ENCODE data around the gene TAGLN3. TPM values are rescaled to one million over a fixed set of nuclear protein-coding genes. Genes with fewer than 3 reads are reported as not detected.
A peak's percentile ranks its signal among the peaks of the same experiment; 100 is the strongest.

Gene TAGLN3
- total RNA-seq, 3 donors from 2014 or later (not counting 1 experiment from before 2014, with no cell fraction given), result not detected

DNA sequence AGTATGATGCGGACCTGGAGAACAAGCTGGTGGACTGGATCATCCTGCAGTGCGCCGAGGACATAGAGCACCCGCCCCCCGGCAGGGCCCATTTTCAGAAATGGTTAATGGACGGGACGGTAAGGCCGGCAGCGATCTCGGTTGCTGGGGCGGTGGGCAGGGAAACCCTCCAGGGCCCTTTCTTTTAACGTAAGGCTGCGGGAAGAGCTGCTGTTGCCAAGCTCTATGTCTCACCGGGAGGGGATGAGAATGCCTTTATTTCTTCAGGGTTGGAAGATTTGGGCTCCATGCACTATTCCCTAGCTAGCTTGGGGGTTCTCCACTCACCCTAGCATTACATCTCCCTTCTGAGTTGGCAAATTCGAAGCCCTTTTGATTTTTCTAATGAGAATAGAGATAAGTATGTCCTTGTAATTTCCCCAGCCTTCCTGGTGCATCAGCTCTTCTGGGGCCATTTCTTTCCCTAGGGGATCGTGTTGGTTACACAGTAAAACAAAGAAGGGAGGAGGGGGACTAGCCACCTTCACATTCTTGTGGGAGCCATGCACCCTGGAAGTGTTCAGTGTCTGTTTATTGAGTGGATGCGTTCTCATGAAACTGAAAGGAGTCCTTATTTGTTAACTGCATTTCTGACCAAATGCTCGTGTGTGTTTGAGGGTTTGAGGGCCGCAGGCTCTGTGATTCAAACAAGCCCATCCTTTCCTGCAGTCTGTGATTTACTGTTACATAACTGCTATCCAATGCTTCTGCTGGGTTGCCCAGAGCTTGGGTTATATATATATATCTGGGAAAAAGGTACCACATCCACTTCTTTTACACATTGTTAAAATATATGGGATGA lies 982 bp downstream of the TAGLN3 start:
- Mint-ChIP-seq H3K4me1 (peaks cover 26 to 29% of the 10 kb centered on the region in 2 donors), H3K27me3 (ENCODE audit: low read depth in 2 of 2) (peaks cover 12 to 24% of the 10 kb centered on the region in 2 donors), H3K27ac (peak overlapping the region in 1 of 2 donors; percentile 39), H3K36me3 (no peaks in the 10 kb centered on the region), H3K9me3 (no peaks in the 10 kb centered on the region), H3K4me3 (peak overlapping the region; percentile 87)
- intact Hi-C loops (cut with micrococcal nuclease), result no loop called here
- DNase-seq, result no peak
- no peak for ATAC-seq
- 37% methylated on average over 17 of the region's 19 CpGs for WGBS (ENCODE audit: insufficient coverage)
- H3K4me1 ChIP-seq (ENCODE audit: control insufficient read depth, insufficient read depth, low read length), result peaks cover 22% of the 10 kb centered on the region
- H3K27ac ChIP-seq (ENCODE audit: low read length), result no peak overlapping the region
- H3K36me3 ChIP-seq (ENCODE audit: control insufficient read depth, insufficient read depth, low read length), result no peaks in the 10 kb centered on the region
- no peak overlapping the region for H3K4me3 ChIP-seq (ENCODE audit: low read length)
- TF ChIP-seq, protein P1, sequence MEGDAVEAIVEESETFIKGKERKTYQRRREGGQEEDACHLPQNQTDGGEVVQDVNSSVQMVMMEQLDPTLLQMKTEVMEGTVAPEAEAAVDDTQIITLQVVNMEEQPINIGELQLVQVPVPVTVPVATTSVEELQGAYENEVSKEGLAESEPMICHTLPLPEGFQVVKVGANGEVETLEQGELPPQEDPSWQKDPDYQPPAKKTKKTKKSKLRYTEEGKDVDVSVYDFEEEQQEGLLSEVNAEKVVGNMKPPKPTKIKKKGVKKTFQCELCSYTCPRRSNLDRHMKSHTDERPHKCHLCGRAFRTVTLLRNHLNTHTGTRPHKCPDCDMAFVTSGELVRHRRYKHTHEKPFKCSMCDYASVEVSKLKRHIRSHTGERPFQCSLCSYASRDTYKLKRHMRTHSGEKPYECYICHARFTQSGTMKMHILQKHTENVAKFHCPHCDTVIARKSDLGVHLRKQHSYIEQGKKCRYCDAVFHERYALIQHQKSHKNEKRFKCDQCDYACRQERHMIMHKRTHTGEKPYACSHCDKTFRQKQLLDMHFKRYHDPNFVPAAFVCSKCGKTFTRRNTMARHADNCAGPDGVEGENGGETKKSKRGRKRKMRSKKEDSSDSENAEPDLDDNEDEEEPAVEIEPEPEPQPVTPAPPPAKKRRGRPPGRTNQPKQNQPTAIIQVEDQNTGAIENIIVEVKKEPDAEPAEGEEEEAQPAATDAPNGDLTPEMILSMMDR (IDR thresholded peaks at IDR 0.05), result no peak
- H3K9me3 ChIP-seq (ENCODE audit: control insufficient read depth, insufficient read depth, low read length), result no peaks in the 10 kb centered on the region
- H3K27me3 ChIP-seq (ENCODE audit: control insufficient read depth, insufficient read depth, low read length), result no peaks in the 10 kb centered on the region

DNA sequence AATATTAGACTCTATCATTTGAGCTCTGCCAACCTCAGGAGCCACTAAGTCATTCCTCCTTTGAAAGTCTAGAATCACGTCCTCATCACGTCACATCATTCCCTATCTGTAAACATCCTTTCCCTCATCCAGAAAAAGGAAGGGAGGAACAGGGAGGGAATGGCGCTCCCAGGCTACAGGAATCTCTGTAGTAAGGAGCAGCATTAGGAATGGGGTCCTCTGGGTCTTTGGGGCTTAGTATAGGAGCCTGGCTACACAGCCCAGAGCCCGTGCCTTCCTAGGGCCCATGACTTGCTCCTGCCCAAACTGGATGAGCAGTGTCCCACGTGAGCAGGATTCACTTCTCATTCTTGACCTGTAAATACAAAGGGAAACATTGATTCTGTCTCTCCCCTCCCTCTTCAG lies 1.6 kb downstream of the TAGLN3 start:
- Mint-ChIP-seq H3K4me3 (peak overlapping the region; percentile 87), H3K36me3 (no peaks in the 10 kb centered on the region), H3K9me3 (no peaks in the 10 kb centered on the region), H3K4me1 (peaks cover 26 to 29% of the 10 kb centered on the region in 2 donors), H3K27ac (no peak overlapping the region), H3K27me3 (ENCODE audit: low read depth in 2 of 2) (peaks cover 12 to 24% of the 10 kb centered on the region in 2 donors)
- H3K4me1 ChIP-seq (ENCODE audit: control insufficient read depth, insufficient read depth, low read length), result peaks cover 22% of the 10 kb centered on the region
- no peaks in the 10 kb centered on the region for H3K36me3 ChIP-seq (ENCODE audit: control insufficient read depth, insufficient read depth, low read length)
- TF ChIP-seq, protein P1 (IDR thresholded peaks at IDR 0.05), result no peak
- 97% methylated on average over 4 of the region's 5 CpGs for WGBS (ENCODE audit: insufficient coverage)
- no peak for DNase-seq
- intact Hi-C loops (cut with micrococcal nuclease), result no loop called here
- H3K9me3 ChIP-seq (ENCODE audit: control insufficient read depth, insufficient read depth, low read length), result no peaks in the 10 kb centered on the region
- no peak overlapping the region for H3K27ac ChIP-seq (ENCODE audit: low read length)
- H3K4me3 ChIP-seq (ENCODE audit: low read length), result no peak overlapping the region
- no peak for ATAC-seq
- no peaks in the 10 kb centered on the region for H3K27me3 ChIP-seq (ENCODE audit: control insufficient read depth, insufficient read depth, low read length)

DNA sequence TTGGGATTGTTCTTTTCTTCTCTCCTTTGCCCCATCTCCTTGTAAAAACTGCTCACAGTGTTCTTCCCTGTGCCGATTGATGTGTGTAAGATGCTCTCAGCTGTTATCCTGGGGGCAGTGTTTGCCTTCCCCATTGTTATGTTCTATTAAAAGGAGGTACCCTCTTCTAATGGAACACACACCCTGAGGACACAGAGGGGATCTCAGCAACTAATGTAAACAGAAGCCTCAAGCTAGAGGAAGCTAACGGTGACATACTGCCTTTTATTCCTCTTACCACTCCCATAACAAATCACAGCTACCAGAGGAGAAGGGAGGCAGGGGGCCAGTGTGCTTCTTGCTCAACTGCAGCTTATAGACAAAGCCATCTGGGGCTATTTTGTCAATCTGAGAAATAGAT lies 2.2 kb downstream of the TAGLN3 start:
- intact Hi-C loops (cut with micrococcal nuclease), result no loop called here
- H3K27me3 ChIP-seq (ENCODE audit: control insufficient read depth, insufficient read depth, low read length), result no peaks in the 10 kb centered on the region
- 94% methylated on average over 1 of the region's 2 CpGs for WGBS (ENCODE audit: insufficient coverage)
- Mint-ChIP-seq H3K4me3 (no peak overlapping the region), H3K9me3 (no peaks in the 10 kb centered on the region), H3K27ac (no peak overlapping the region), H3K36me3 (no peaks in the 10 kb centered on the region), H3K27me3 (ENCODE audit: low read depth in 2 of 2) (peaks cover 12 to 24% of the 10 kb centered on the region in 2 donors), H3K4me1 (peaks cover 26 to 29% of the 10 kb centered on the region in 2 donors)
- H3K36me3 ChIP-seq (ENCODE audit: control insufficient read depth, insufficient read depth, low read length), result no peaks in the 10 kb centered on the region
- H3K4me1 ChIP-seq (ENCODE audit: control insufficient read depth, insufficient read depth, low read length), result peaks cover 22% of the 10 kb centered on the region
- TF ChIP-seq, protein P1 (IDR thresholded peaks at IDR 0.05), result no peak
- ATAC-seq (no peak), DNase-seq (no peak)
- no peak overlapping the region for H3K27ac ChIP-seq (ENCODE audit: low read length)
- H3K9me3 ChIP-seq (ENCODE audit: control insufficient read depth, insufficient read depth, low read length), result no peaks in the 10 kb centered on the region
- H3K4me3 ChIP-seq (ENCODE audit: low read length), result no peak overlapping the region
